GM12878 (cell line): ENCODE data around the gene UBE2G2. TPM values are rescaled to one million over a fixed set of nuclear protein-coding genes. Genes with fewer than 3 reads are reported as not detected.

ENCODE experiments used
- ATAC-seq: fragments of 200-7000 bp; cut with Tn5 transposase; 3 replicates; pipeline ENCODE4 v1.9.1; 2020; ENCODE audit warnings: mild to moderate bottlenecking, moderate library complexity
- BruUV-seq: library from RNA; stranded (reverse); fragments of 400-500 nt; replicated peaks from 2 replicates; lab custom pipeline; 2021; lab: Mats Ljungman, UMichigan
- CTCF ChIA-PET: fragments of 300-600 bp; sonication (Branson Sonifier 250); formaldehyde crosslinking; extraction: SDS; loops from one replicate; lab custom pipeline; 2021; ENCODE audit warnings: inconsistent platforms; lab: Yijun Ruan, JAX
- POLR2A ChIA-PET: fragments of 350-600 bp; formaldehyde crosslinking; extraction: SDS; loops from one replicate; lab custom pipeline; 2021; ENCODE audit warnings: inconsistent platforms; lab: Charles Lee
- RAD21 ChIA-PET: fragments of 300-600 bp; sonication (Branson Sonifier 250); formaldehyde crosslinking; loops from one replicate; lab custom pipeline; 2023; ENCODE audit warnings: antibody characterized with exemption; ENCODE audit not compliant: unreplicated experiment; lab: Charles Lee
- SMC1A ChIA-PET: fragments of 300-600 bp; sonication (Branson Sonifier 250); formaldehyde crosslinking; loops from one replicate; lab custom pipeline; 2023; ENCODE audit not compliant: unreplicated experiment, uncharacterized antibody; lab: Charles Lee
- DNase-seq: peaks from one replicate; pipeline ENCODE4 v3.0.0-alpha.2; 2011; ENCODE audit warnings: low read depth, low spot score
- FAIRE-seq: peaks from 3 replicates; lab custom pipeline; 2011; peaks lifted over from hg19 to GRCh38; lab: Jason Lieb, UNC
- H2AFZ ChIP-seq: 2 replicates; pipeline ENCODE4 v1.6.0; 2011; ENCODE audit warnings: low read depth, low read length, control low read depth; ENCODE audit not compliant: control insufficient read depth
- H3K27ac ChIP-seq: 2 replicates; pipeline ENCODE4 v1.5.1; 2011; ENCODE audit warnings: control low read depth; ENCODE audit not compliant: control insufficient read depth, insufficient read depth
- H3K27me3 ChIP-seq, 2 experiments: replicated peaks in 1 of 2; 2 replicates each; pipeline versions ENCODE4 v1.6.0 to v1.6.1; 2011; ENCODE audit warnings: low read length in 1 of 2; ENCODE audit not compliant: control insufficient read depth in 2 of 2, insufficient read depth in 2 of 2
- H3K36me3 ChIP-seq, 2 experiments: 2 replicates each; pipeline ENCODE4 v1.5.1; 2011; ENCODE audit warnings: low read length in 1 of 2; ENCODE audit not compliant: control insufficient read depth in 2 of 2, insufficient read depth in 2 of 2
- H3K4me1 ChIP-seq: 2 replicates; pipeline ENCODE4 v1.6.1; 2011; ENCODE audit warnings: mild to moderate bottlenecking, low read length, moderate library complexity, mixed read lengths; ENCODE audit not compliant: control insufficient read depth, insufficient read depth
- H3K4me2 ChIP-seq: 2 replicates; pipeline ENCODE4 v1.6.0; 2011; ENCODE audit warnings: control low read depth; ENCODE audit not compliant: control insufficient read depth, insufficient read depth
- H3K4me3 ChIP-seq: fragments of 200-600 bp; sonication (generic); 2 replicates; pipeline ENCODE4 v1.5.1; 2016
- H3K79me2 ChIP-seq: 2 replicates; pipeline ENCODE4 v1.6.0; 2011; ENCODE audit warnings: low read length; ENCODE audit not compliant: control insufficient read depth, insufficient read depth
- H3K9ac ChIP-seq: 2 replicates; pipeline ENCODE4 v1.8.0; 2011; ENCODE audit warnings: low read length, control low read depth, mixed read lengths; ENCODE audit not compliant: control insufficient read depth, insufficient read depth
- H3K9me3 ChIP-seq: replicated peaks from 3 replicates; pipeline ENCODE4 v1.5.1; 2011; ENCODE audit warnings: mild to moderate bottlenecking, low read length; ENCODE audit not compliant: control insufficient read depth, insufficient read depth
- H4K20me1 ChIP-seq: 2 replicates; pipeline ENCODE4 v1.6.0; 2011; ENCODE audit not compliant: control insufficient read depth, insufficient read depth
- ATF7 ChIP-seq: fragments of 450-650 bp; IDR thresholded peaks from 2 replicates; pipeline ENCODE4 v1.6.1; 2016; ENCODE audit warnings: low read depth, mild to moderate bottlenecking
- BHLHE40 ChIP-seq, 2 experiments: fragments of 450-650 bp in 1 of 2; IDR thresholded peaks; 2 replicates each; pipeline ENCODE4 v1.6.1; 2011 to 2017; ENCODE audit warnings: low read depth in 2 of 2, borderline replicate concordance in 1 of 2, improper control_type of control experiment in 1 of 2, low read length in 1 of 2, mild to moderate bottlenecking in 1 of 2
- BMI1 ChIP-seq: fragments of 450-650 bp; IDR thresholded peaks from 2 replicates; pipeline ENCODE4 v1.6.1; 2016; ENCODE audit warnings: mild to moderate bottlenecking, moderate library complexity, borderline replicate concordance
- CTCF ChIP-seq, 3 experiments: IDR thresholded peaks in 2 of 3; conservative IDR thresholded peaks in 1 of 3; 2 replicates each; pipeline ENCODE4 v1.5.1; 2011; ENCODE audit warnings: low read depth in 3 of 3, low read length in 3 of 3, mild to moderate bottlenecking in 3 of 3, control low read depth in 2 of 3, moderate library complexity in 2 of 3, inconsistent platforms in 1 of 3, mixed read lengths in 1 of 3; ENCODE audit not compliant: control insufficient read depth in 2 of 3, insufficient read depth in 1 of 3; ENCODE audit errors: extremely low read depth in 1 of 3
- E4F1 ChIP-seq: fragments of 450-650 bp; IDR thresholded peaks from 2 replicates; pipeline ENCODE4 v1.6.1; 2018; ENCODE audit warnings: borderline replicate concordance, mild to moderate bottlenecking; ENCODE audit not compliant: partially characterized antibody
- HDGF ChIP-seq: fragments of 450-650 bp; IDR thresholded peaks from 2 replicates; pipeline ENCODE4 v1.6.1; 2016; ENCODE audit warnings: antibody characterized with exemption
- JUND ChIP-seq: IDR thresholded peaks from 2 replicates; pipeline ENCODE4 v1.6.1; 2012; ENCODE audit warnings: low read depth, mild to moderate bottlenecking, low read length, improper control_type of control experiment, moderate library complexity
- MAX ChIP-seq: IDR thresholded peaks from 2 replicates; pipeline ENCODE4 v1.6.1; 2012; ENCODE audit warnings: low read depth, low read length, improper control_type of control experiment
- NFIC ChIP-seq: IDR thresholded peaks from 2 replicates; pipeline ENCODE4 v1.6.1; 2012; ENCODE audit warnings: low read depth, mild to moderate bottlenecking, inconsistent platforms, low read length, moderate library complexity
- NR2C1 ChIP-seq: fragments of 450-650 bp; IDR thresholded peaks from 2 replicates; pipeline ENCODE4 v1.6.1; 2017; ENCODE audit warnings: antibody characterized with exemption, mild to moderate bottlenecking, moderate library complexity
- RUNX3 ChIP-seq: IDR thresholded peaks from 2 replicates; pipeline ENCODE4 v1.6.1; 2012; ENCODE audit warnings: low read length, inconsistent platforms
- SMC3 ChIP-seq: IDR thresholded peaks from 2 replicates; pipeline ENCODE4 v1.6.1; 2011; ENCODE audit warnings: low read length, improper control_type of control experiment, borderline replicate concordance
- STAT3 ChIP-seq: IDR thresholded peaks from 2 replicates; pipeline ENCODE4 v1.6.1; 2011; ENCODE audit warnings: low read depth, low read length, improper control_type of control experiment
- WGBS: methylation state at CpG from one replicate; pipeline ENCODE4 v1.1.6; 2016; ENCODE audit warnings: low lambda C conversion rate; ENCODE audit not compliant: insufficient replicate concordance, insufficient coverage; ENCODE audit errors: missing lambda C conversion rate; 5-methylcytosine and 5-hydroxymethylcytosine counted together
- in situ Hi-C: fragments of 300-500 bp; cut with MboI; formaldehyde crosslinking; loops from 9 replicates; pipeline ENCODE4 v1.14.3; 2018; ENCODE audit warnings: mixed read lengths
- intact Hi-C: fragments of 100-400 bp; cut with micrococcal nuclease; formaldehyde crosslinking; loops from one replicate; pipeline ENCODE4 v1.14.2; 2022; ENCODE audit not compliant: unreplicated experiment
- polyA plus RNA-seq, 11 experiments: library from polyadenylated mRNA; depleted of rRNA in 4 of 11; unstranded in 6 of 11; stranded (reverse) in 5 of 11; fragments of >200 nt; fragmentation: Nextera tagmentation in 4 of 11; fragmentation: Illumina TruSeq in 1 of 11; extraction: Ambion mirVana in 4 of 11; extraction: Trizol in 1 of 11; gene quantifications; 1 replicate in 1 of 11; 2 replicates in 10 of 11; pipeline versions ENCODE4 v1.2.1 to v1.2.3, GENCODE V29; 2011 to 2016; ENCODE audit warnings: inconsistent platforms in 2 of 11, missing spikeins in 2 of 11, low read depth in 1 of 11
- total RNA-seq, 4 experiments: library from RNA; depleted of rRNA in 3 of 4; stranded (reverse); fragments of >200 nt in 3 of 4; fragmentation: Illumina TruSeq in 1 of 4; extraction: Trizol in 1 of 4; gene quantifications; 2 replicates each; pipeline versions ENCODE4 v1.2.1 to v1.2.3, GENCODE V29; 2013 to 2021

UBE2G2 gene
- total and polyA plus RNA-seq, 10 of the 15 experiments (the other 5 are each of a cell fraction or from before 2014, with no cell fraction given), result 27.0 to 139 (median 75.9) TPM

GRCh38 chr21:44836349-44836665 is 34.7 kb upstream of the UBE2G2 start:
- Histone ChIP-seq H3K27ac (no peak overlapping the region), H3K79me2 (no peaks in the 10 kb centered on the region), H2AFZ (no peak overlapping the region), H3K27me3 (no peaks in the 10 kb centered on the region), H4K20me1 (no peaks in the 10 kb centered on the region), H3K4me3 (no peak overlapping the region), H3K9me3 (no peaks in the 10 kb centered on the region), H3K4me1 (no peaks in the 10 kb centered on the region), H3K36me3 (no peaks in the 10 kb centered on the region), H3K4me2 (no peak overlapping the region), H3K9ac (no peak overlapping the region)
- DNase-seq (no peak), FAIRE-seq (no peak), ATAC-seq (no peak)
- CTCF ChIA-PET, result no interaction called here
- BruUV-seq, result no TSS peak
- RAD21 ChIA-PET, result no interaction called here
- SMC1A ChIA-PET, result no interaction called here
- POLR2A ChIA-PET, result no interaction called here
- intact Hi-C loops, result no loop called here
- in situ Hi-C loops, result no loop called here
- 66% methylated on average over 3 of the region's 3 CpGs for WGBS
- TF ChIP-seq BMI1 (no peak), SMC3 (no peak), NR2C1 (no peak)

GRCh38 chr21:44835647-44835973 is 34.0 kb upstream of the UBE2G2 start:
- Histone ChIP-seq H3K9me3 (no peaks in the 10 kb centered on the region), H3K79me2 (no peaks in the 10 kb centered on the region), H3K4me2 (no peak overlapping the region), H3K36me3 (no peaks in the 10 kb centered on the region), H3K4me1 (no peaks in the 10 kb centered on the region), H3K9ac (no peak overlapping the region), H4K20me1 (no peaks in the 10 kb centered on the region), H2AFZ (no peak overlapping the region), H3K4me3 (no peak overlapping the region), H3K27me3 (no peaks in the 10 kb centered on the region), H3K27ac (no peak overlapping the region)
- DNase-seq (no peak), FAIRE-seq (no peak), ATAC-seq (no peak)
- no TSS peak for BruUV-seq
- intact Hi-C loops (no loop called here), in situ Hi-C loops (no loop called here)
- CTCF ChIA-PET, result interaction anchor here (0.8 kb wide), 1 partner anchor 34 kb away, joined by 3 read pairs; the partner anchor contains the start of gene UBE2G2
- SMC1A ChIA-PET, result no interaction called here
- 53% methylated on average over 6 of the region's 8 CpGs for WGBS
- RAD21 ChIA-PET, result no interaction called here
- POLR2A ChIA-PET, result no interaction called here
- no peak for TF ChIP-seq JUND
- TF ChIP-seq HDGF, result no peak
- no peak for TF ChIP-seq STAT3
- TF ChIP-seq RUNX3, result no peak
- no peak for TF ChIP-seq CTCF (IDR thresholded peaks at IDR 0.05 in 2 of 3, conservative IDR thresholded peaks at IDR 0.05 in 1 of 3; ENCODE audit: control insufficient read depth in 2 of 3, extremely low read depth in 1 of 3, insufficient read depth in 1 of 3, low read depth in 3 of 3, low read length in 3 of 3)
- no peak for TF ChIP-seq ATF7
- no peak for TF ChIP-seq MAX
- TF ChIP-seq NFIC, result no peak
- no peak for TF ChIP-seq E4F1
- no peak for TF ChIP-seq BHLHE40 (IDR thresholded peaks at IDR 0.05; ENCODE audit: borderline replicate concordance in 1 of 2, low read depth in 2 of 2, low read length in 1 of 2)
